ENCODE data around the gene ATF1.

Gene ATF1

GRCh38 chr12:50868881-50869280, 105.0 kb downstream of the ATF1 start:
- peak in 3 of 6 experiments; percentile 19 to 37 (median 28) for DNase-seq
